ENCODE measurements around the gene COPG2.
"Not testable (repeated sequence)": the region's sequence is repeated elsewhere in the genome, so short reads cannot be mapped to it uniquely, and the experiment has no call there.

COPG2 gene

GRCh38 chr7:130566168-130566897 lies 102.2 kb downstream of the COPG2 start:
- no peak overlapping the region for H3K27ac ChIP-seq (ENCODE audit: low read depth, low read length)
- H3K9me3 ChIP-seq (ENCODE audit: insufficient read depth, low read depth, low read length), result peaks cover 17% of the 10 kb centered on the region; the same call in 1 of the 2 replicates
- H3K36me3 ChIP-seq (ENCODE audit: insufficient read depth, low read length), result peaks cover 15% of the 10 kb centered on the region; the same call in 1 of the 2 replicates
- 95% methylated on average over 9 of the region's 9 CpGs for WGBS
- H3K4me1 ChIP-seq (ENCODE audit: insufficient read depth, low read length), result no peaks in the 10 kb centered on the region
- H3K27me3 ChIP-seq (ENCODE audit: insufficient read depth, low read length), result no peaks in the 10 kb centered on the region
- no peak overlapping the region for H3K4me3 ChIP-seq (ENCODE audit: low read length)
- H3K9ac ChIP-seq (ENCODE audit: low read depth, low read length), result no peak overlapping the region

GRCh38 chr7:130560972-130561371 lies 107.6 kb downstream of the COPG2 start:
- 92% methylated on average over 1 of the region's 1 CpG for WGBS
- Histone ChIP-seq H3K27ac (ENCODE audit: low read depth, low read length) (no peak overlapping the region), H3K9me3 (ENCODE audit: insufficient read depth, low read depth, low read length) (peaks cover 9% of the 10 kb centered on the region; the same call in 1 of the 2 replicates), H3K36me3 (ENCODE audit: insufficient read depth, low read length) (peaks cover 18% of the 10 kb centered on the region; the same call in 1 of the 2 replicates), H3K4me3 (ENCODE audit: low read length) (no peak overlapping the region), H3K4me1 (ENCODE audit: insufficient read depth, low read length) (no peaks in the 10 kb centered on the region), H3K27me3 (ENCODE audit: insufficient read depth, low read length) (no peaks in the 10 kb centered on the region), H3K9ac (ENCODE audit: low read depth, low read length) (no peak overlapping the region)

- no peak overlapping the region for H3K27ac ChIP-seq (ENCODE audit: low read depth, low read length)
- H3K4me1 ChIP-seq (ENCODE audit: insufficient read depth, low read length), result no peaks in the 10 kb centered on the region
- H3K36me3 ChIP-seq (ENCODE audit: insufficient read depth, low read length), result peaks cover 24% of the 10 kb centered on the region; the same call in 1 of the 2 replicates
- H3K9ac ChIP-seq (ENCODE audit: low read depth, low read length), result no peak overlapping the region
- H3K27me3 ChIP-seq (ENCODE audit: insufficient read depth, low read length), result no peaks in the 10 kb centered on the region
- WGBS, result 95% methylated on average over 2 of the region's 2 CpGs
- no peaks in the 10 kb centered on the region for H3K9me3 ChIP-seq (ENCODE audit: insufficient read depth, low read depth, low read length)
- H3K4me3 ChIP-seq (ENCODE audit: low read length), result no peak overlapping the region
Observed at GRCh38 chr7:130559184-130559583, 109.4 kb downstream of the COPG2 start.

- 87% methylated on average over 3 of the region's 3 CpGs for WGBS
- Histone ChIP-seq H3K27me3 (ENCODE audit: insufficient read depth, low read length) (no peaks in the 10 kb centered on the region), H3K9ac (ENCODE audit: low read depth, low read length) (no peak overlapping the region), H3K4me3 (ENCODE audit: low read length) (no peak overlapping the region), H3K9me3 (ENCODE audit: insufficient read depth, low read depth, low read length) (no peaks in the 10 kb centered on the region), H3K36me3 (ENCODE audit: insufficient read depth, low read length) (peaks cover 35% of the 10 kb centered on the region), H3K4me1 (ENCODE audit: insufficient read depth, low read length) (no peaks in the 10 kb centered on the region), H3K27ac (ENCODE audit: low read depth, low read length) (no peak overlapping the region)
Observed at GRCh38 chr7:130554481-130554880, 114.1 kb downstream of the COPG2 start.

- Histone ChIP-seq H3K9ac (ENCODE audit: low read depth, low read length) (no peak overlapping the region), H3K4me3 (ENCODE audit: low read length) (no peak overlapping the region), H3K36me3 (ENCODE audit: insufficient read depth, low read length) (peaks cover 40% of the 10 kb centered on the region), H3K27me3 (ENCODE audit: insufficient read depth, low read length) (no peaks in the 10 kb centered on the region), H3K27ac (ENCODE audit: low read depth, low read length) (no peak overlapping the region), H3K9me3 (ENCODE audit: insufficient read depth, low read depth, low read length) (no peaks in the 10 kb centered on the region), H3K4me1 (ENCODE audit: insufficient read depth, low read length) (no peaks in the 10 kb centered on the region)
- WGBS, result 92% methylated on average over 3 of the region's 3 CpGs
Observed at GRCh38 chr7:130553398-130554029, 115.0 kb downstream of the COPG2 start.

GRCh38 chr7:130544356-130544755 lies 124.2 kb downstream of the COPG2 start:
- Histone ChIP-seq H3K27me3 (ENCODE audit: insufficient read depth, low read length) (no peaks in the 10 kb centered on the region), H3K36me3 (ENCODE audit: insufficient read depth, low read length) (peaks cover 60% of the 10 kb centered on the region), H3K27ac (ENCODE audit: low read depth, low read length) (no peak overlapping the region), H3K4me1 (ENCODE audit: insufficient read depth, low read length) (0 out of 2 replicates have a peak, but pooled peaks cover 3% of the 10 kb centered on the region), H3K4me3 (ENCODE audit: low read length) (no peak overlapping the region), H3K9me3 (ENCODE audit: insufficient read depth, low read depth, low read length) (no peaks in the 10 kb centered on the region), H3K9ac (ENCODE audit: low read depth, low read length) (no peak overlapping the region)
- WGBS, result 92% methylated on average over 1 of the region's 1 CpG

- H3K4me1 ChIP-seq (ENCODE audit: insufficient read depth, low read length), result 0 out of 2 replicates have a peak, but pooled peaks cover 3% of the 10 kb centered on the region
- peaks cover 59% of the 10 kb centered on the region for H3K36me3 ChIP-seq (ENCODE audit: insufficient read depth, low read length)
- no peak overlapping the region for H3K9ac ChIP-seq (ENCODE audit: low read depth, low read length)
- H3K27me3 ChIP-seq (ENCODE audit: insufficient read depth, low read length), result no peaks in the 10 kb centered on the region
- no peak overlapping the region for H3K27ac ChIP-seq (ENCODE audit: low read depth, low read length)
- no peaks in the 10 kb centered on the region for H3K9me3 ChIP-seq (ENCODE audit: insufficient read depth, low read depth, low read length)
- no peak overlapping the region for H3K4me3 ChIP-seq (ENCODE audit: low read length)
- WGBS, result 92% methylated on average over 2 of the region's 2 CpGs
Observed at GRCh38 chr7:130543487-130544010, 125.0 kb downstream of the COPG2 start.

- 92% methylated on average over 4 of the region's 4 CpGs for WGBS
- H3K9me3 ChIP-seq (ENCODE audit: insufficient read depth, low read depth, low read length); H3K4me3 ChIP-seq (ENCODE audit: low read length); H3K27me3 ChIP-seq (ENCODE audit: insufficient read depth, low read length); H3K4me1 ChIP-seq (ENCODE audit: insufficient read depth, low read length); H3K9ac ChIP-seq (ENCODE audit: low read depth, low read length); H3K27ac ChIP-seq (ENCODE audit: low read depth, low read length): not testable (repeated sequence)
- H3K36me3 ChIP-seq (ENCODE audit: insufficient read depth, low read length), result peaks cover 55% of the 10 kb centered on the region
Observed at GRCh38 chr7:130542297-130542696, 126.3 kb downstream of the COPG2 start.

- not testable (repeated sequence) for H3K4me3 ChIP-seq (ENCODE audit: low read length); H3K27me3 ChIP-seq (ENCODE audit: insufficient read depth, low read length); H3K27ac ChIP-seq (ENCODE audit: low read depth, low read length); H3K9ac ChIP-seq (ENCODE audit: low read depth, low read length); H3K4me1 ChIP-seq (ENCODE audit: insufficient read depth, low read length); H3K9me3 ChIP-seq (ENCODE audit: insufficient read depth, low read depth, low read length)
- H3K36me3 ChIP-seq (ENCODE audit: insufficient read depth, low read length), result peaks cover 45% of the 10 kb centered on the region
- 92% methylated on average over 7 of the region's 7 CpGs for WGBS
Observed at GRCh38 chr7:130541287-130541686, 127.3 kb downstream of the COPG2 start.

GRCh38 chr7:130537894-130538293 lies 130.7 kb downstream of the COPG2 start:
- not testable (repeated sequence) for H3K9ac ChIP-seq (ENCODE audit: low read depth, low read length)
- 94% methylated on average over 6 of the region's 6 CpGs for WGBS

GRCh38 chr7:130529417-130529816 lies 139.1 kb downstream of the COPG2 start:
- Histone ChIP-seq H3K9ac (ENCODE audit: low read depth, low read length) (no peak overlapping the region), H3K9me3 (ENCODE audit: insufficient read depth, low read depth, low read length) (no peaks in the 10 kb centered on the region), H3K4me1 (ENCODE audit: insufficient read depth, low read length) (no peaks in the 10 kb centered on the region), H3K27me3 (ENCODE audit: insufficient read depth, low read length) (no peaks in the 10 kb centered on the region), H3K4me3 (ENCODE audit: low read length) (no peak overlapping the region), H3K27ac (ENCODE audit: low read depth, low read length) (no peak overlapping the region), H3K36me3 (ENCODE audit: insufficient read depth, low read length) (peaks cover 26% of the 10 kb centered on the region)
- 94% methylated on average over 2 of the region's 2 CpGs for WGBS

More at GRCh38 chr7:130537894-130538293, 130.7 kb downstream of the COPG2 start:
- H3K9me3 ChIP-seq (ENCODE audit: insufficient read depth, low read depth, low read length); H3K4me1 ChIP-seq (ENCODE audit: insufficient read depth, low read length); H3K27me3 ChIP-seq (ENCODE audit: insufficient read depth, low read length); H3K4me3 ChIP-seq (ENCODE audit: low read length); H3K27ac ChIP-seq (ENCODE audit: low read depth, low read length): not testable (repeated sequence)
- peaks cover 20% of the 10 kb centered on the region for H3K36me3 ChIP-seq (ENCODE audit: insufficient read depth, low read length)
